ENCODE data around the gene TCF7L1.
"Not testable (repeated sequence)": the region's sequence is repeated elsewhere in the genome, so short reads cannot be mapped to it uniquely, and the experiment has no call there.

The TCF7L1 gene

GRCh38 chr2:85133751-85134254, 611 bp downstream of the TCF7L1 start:
- DNase-seq = no peak

- DNase-seq = no peak
Measured at GRCh38 chr2:85134255-85134895, 1.2 kb downstream of the TCF7L1 start.

- DNase-seq = no peak
Measured at GRCh38 chr2:85134896-85135659, 1.9 kb downstream of the TCF7L1 start.

GRCh38 chr2:85135660-85135914, 2.4 kb downstream of the TCF7L1 start:
- DNase-seq = no peak

GRCh38 chr2:85137156-85137555, 4.0 kb downstream of the TCF7L1 start:
- DNase-seq = no peak

- no peak for DNase-seq
Measured at GRCh38 chr2:85143463-85144082, 10.4 kb downstream of the TCF7L1 start.

GRCh38 chr2:85145116-85145820, 12.1 kb downstream of the TCF7L1 start:
- DNase-seq = no peak

GRCh38 chr2:85148190-85148589, 15.0 kb downstream of the TCF7L1 start:
- DNase-seq = no peak

GRCh38 chr2:85151026-85151425, 17.8 kb downstream of the TCF7L1 start:
- DNase-seq = no peak

GRCh38 chr2:85152895-85153294, 19.7 kb downstream of the TCF7L1 start:
- no peak for DNase-seq

- no peak for DNase-seq
Measured at GRCh38 chr2:85154048-85154753, 21.0 kb downstream of the TCF7L1 start.

GRCh38 chr2:85155082-85155481, 21.9 kb downstream of the TCF7L1 start:
- not testable (repeated sequence) for DNase-seq

GRCh38 chr2:85156153-85156552, 23.0 kb downstream of the TCF7L1 start:
- DNase-seq = no peak

GRCh38 chr2:85156619-85157018, 23.4 kb downstream of the TCF7L1 start:
- DNase-seq = no peak

GRCh38 chr2:85157345-85157744, 24.2 kb downstream of the TCF7L1 start:
- DNase-seq = no peak

GRCh38 chr2:85158559-85159273, 25.5 kb downstream of the TCF7L1 start:
- no peak for DNase-seq

- no peak for DNase-seq
Measured at GRCh38 chr2:85159589-85159988, 26.4 kb downstream of the TCF7L1 start.

- no peak for DNase-seq
Measured at GRCh38 chr2:85160966-85161960, 28.1 kb downstream of the TCF7L1 start.

- DNase-seq = no peak
Measured at GRCh38 chr2:85162746-85163301, 29.6 kb downstream of the TCF7L1 start.

GRCh38 chr2:85163675-85164074, 30.5 kb downstream of the TCF7L1 start:
- no peak for DNase-seq

GRCh38 chr2:85164145-85164569, 31.0 kb downstream of the TCF7L1 start:
- DNase-seq = no peak

Measured in NK-92 treated with Interleukin-12 subunit alpha and Interleukin-12 subunit beta, amount 100 ng/mL, for 24 hours (cell line).